ENCODE data around the gene HLF.

DNA sequence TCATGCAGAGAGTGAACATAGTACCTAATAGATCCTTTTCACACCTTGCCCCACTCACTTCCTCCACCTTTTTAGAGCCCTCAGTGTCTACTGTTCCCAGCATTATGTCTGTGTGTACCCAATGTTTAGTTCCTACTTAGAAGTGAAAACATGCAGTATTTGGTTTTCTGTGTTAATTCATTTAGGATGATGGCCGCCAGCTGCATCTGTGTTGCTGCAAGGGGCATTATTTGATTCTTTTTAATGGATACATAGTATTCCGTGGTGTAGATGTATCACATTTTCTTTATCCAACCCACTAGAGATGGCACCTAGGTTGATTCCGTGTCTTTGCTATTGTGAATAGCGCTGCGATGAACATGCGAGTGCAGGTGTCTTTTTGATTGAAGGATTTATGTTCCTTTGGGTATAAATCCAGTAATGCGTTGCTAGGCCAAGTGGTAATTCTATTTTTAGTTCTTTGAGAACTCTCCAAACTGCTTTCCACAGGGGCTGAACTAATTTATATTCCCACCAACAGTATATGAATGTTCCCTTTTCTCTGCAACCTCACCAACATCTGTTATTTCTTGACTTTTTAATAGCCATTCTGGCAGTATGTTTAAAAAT, 47.1 kb downstream of the HLF start:
- TF ChIP-seq, protein P1, sequence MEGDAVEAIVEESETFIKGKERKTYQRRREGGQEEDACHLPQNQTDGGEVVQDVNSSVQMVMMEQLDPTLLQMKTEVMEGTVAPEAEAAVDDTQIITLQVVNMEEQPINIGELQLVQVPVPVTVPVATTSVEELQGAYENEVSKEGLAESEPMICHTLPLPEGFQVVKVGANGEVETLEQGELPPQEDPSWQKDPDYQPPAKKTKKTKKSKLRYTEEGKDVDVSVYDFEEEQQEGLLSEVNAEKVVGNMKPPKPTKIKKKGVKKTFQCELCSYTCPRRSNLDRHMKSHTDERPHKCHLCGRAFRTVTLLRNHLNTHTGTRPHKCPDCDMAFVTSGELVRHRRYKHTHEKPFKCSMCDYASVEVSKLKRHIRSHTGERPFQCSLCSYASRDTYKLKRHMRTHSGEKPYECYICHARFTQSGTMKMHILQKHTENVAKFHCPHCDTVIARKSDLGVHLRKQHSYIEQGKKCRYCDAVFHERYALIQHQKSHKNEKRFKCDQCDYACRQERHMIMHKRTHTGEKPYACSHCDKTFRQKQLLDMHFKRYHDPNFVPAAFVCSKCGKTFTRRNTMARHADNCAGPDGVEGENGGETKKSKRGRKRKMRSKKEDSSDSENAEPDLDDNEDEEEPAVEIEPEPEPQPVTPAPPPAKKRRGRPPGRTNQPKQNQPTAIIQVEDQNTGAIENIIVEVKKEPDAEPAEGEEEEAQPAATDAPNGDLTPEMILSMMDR (IDR thresholded peaks at IDR 0.05) = no peak
- no peak for TF ChIP-seq POLR2AphosphoS5 (IDR thresholded peaks at IDR 0.05; ENCODE audit: insufficient read depth in 1 of 2, low read depth in 1 of 2)
- no peak for TF ChIP-seq POLR2A (IDR thresholded peaks at IDR 0.05)

Data from vagina (tissue), 2 donors.